Globus pallidus (tissue), 1 donor: Measurements from ENCODE around the gene IGFBP3.

Source experiments
- DNase-seq: peaks from one replicate; pipeline ENCODE4 v3.0.0-alpha.2; 2015; ENCODE audit warnings: low spot score

Gene IGFBP3

GRCh38 chr7:45891462-45892402, 29.3 kb downstream of the IGFBP3 start:
- no peak for DNase-seq

GRCh38 chr7:45890902-45891461, 30.1 kb downstream of the IGFBP3 start:
- DNase-seq, result peak; percentile 24

- no peak for DNase-seq
These were observed 30.8 kb downstream of the IGFBP3 start for GRCh38 chr7:45890125-45890901.

- no peak for DNase-seq
These were observed 31.6 kb downstream of the IGFBP3 start for GRCh38 chr7:45889367-45890067.

- no peak for DNase-seq
These were observed 32.1 kb downstream of the IGFBP3 start for GRCh38 chr7:45888993-45889366.

- no peak for DNase-seq
These were observed 32.7 kb downstream of the IGFBP3 start, which contains the start of gene IGFBP1 for GRCh38 chr7:45888185-45888992. Gene IGFBP1 (plus strand): TSS chr7:45888488. CDS start chr7:45888653, 165 bp downstream.

GRCh38 chr7:45886931-45887667, 34.0 kb downstream of the IGFBP3 start:
- DNase-seq, result no peak

GRCh38 chr7:45885264-45885882, 35.7 kb downstream of the IGFBP3 start:
- no peak for DNase-seq

GRCh38 chr7:45884136-45884535, 36.9 kb downstream of the IGFBP3 start:
- DNase-seq, result no peak

GRCh38 chr7:45882465-45882810, 38.6 kb downstream of the IGFBP3 start:
- DNase-seq, result no peak

GRCh38 chr7:45881759-45882464, 39.2 kb downstream of the IGFBP3 start:
- no peak for DNase-seq

- no peak for DNase-seq
These were observed 39.8 kb downstream of the IGFBP3 start for GRCh38 chr7:45881280-45881758.

- DNase-seq, result no peak
These were observed 40.6 kb downstream of the IGFBP3 start for GRCh38 chr7:45880433-45880860.

- no peak for DNase-seq
These were observed 42.5 kb downstream of the IGFBP3 start for GRCh38 chr7:45878457-45879144.

GRCh38 chr7:45876519-45876918, 44.6 kb downstream of the IGFBP3 start:
- DNase-seq, result no peak

- no peak for DNase-seq
These were observed 46.5 kb downstream of the IGFBP3 start for GRCh38 chr7:45874408-45875131.

- DNase-seq, result no peak
These were observed 47.7 kb downstream of the IGFBP3 start for GRCh38 chr7:45873355-45873754.

GRCh38 chr7:45873035-45873354, 48.1 kb downstream of the IGFBP3 start, which contains the start of gene CCDC201:
Gene CCDC201 (minus strand): TSS chr7:45873082. CDS start chr7:45873007, 75 bp downstream.
- no peak for DNase-seq
